Measurements from ENCODE around the gene HDAC10.
"Not testable (repeated sequence)": the region's sequence is repeated elsewhere in the genome, so short reads cannot be mapped to it uniquely, and the experiment has no call there.

Gene HDAC10

DNA sequence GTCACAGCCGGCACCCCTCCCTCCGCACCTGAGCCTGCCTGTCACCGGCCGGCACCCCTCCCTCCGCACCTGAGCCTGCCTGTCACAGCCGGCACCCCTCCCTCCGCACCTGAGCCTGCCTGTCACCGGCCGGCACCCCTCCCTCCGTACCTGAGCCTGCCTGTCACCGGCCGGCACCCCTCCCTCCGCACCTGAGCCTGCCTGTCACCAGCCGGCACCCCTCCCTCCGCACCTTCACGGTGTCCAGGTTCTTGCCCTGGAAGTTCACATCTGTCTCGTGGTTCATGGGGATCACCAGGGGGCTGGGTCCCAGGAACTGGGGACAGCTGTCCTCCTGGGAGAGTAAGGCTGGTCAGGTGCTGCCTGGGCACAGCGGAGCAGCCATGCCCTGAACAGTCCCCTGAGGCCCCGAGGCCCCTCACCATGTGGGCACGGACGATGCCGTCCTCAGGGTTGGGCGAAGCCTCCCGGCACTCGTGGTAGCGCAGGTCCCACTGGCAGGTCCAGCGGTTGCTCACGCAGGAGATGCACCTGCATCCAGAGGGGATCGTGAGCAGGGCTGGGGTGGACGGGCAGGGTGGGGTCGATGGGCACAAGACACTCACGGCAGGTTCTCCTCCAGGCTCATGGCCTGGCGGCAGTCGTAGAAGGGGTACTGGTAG is 34.6 kb upstream of the HDAC10 start:
- no peak for DNase-seq

DNA sequence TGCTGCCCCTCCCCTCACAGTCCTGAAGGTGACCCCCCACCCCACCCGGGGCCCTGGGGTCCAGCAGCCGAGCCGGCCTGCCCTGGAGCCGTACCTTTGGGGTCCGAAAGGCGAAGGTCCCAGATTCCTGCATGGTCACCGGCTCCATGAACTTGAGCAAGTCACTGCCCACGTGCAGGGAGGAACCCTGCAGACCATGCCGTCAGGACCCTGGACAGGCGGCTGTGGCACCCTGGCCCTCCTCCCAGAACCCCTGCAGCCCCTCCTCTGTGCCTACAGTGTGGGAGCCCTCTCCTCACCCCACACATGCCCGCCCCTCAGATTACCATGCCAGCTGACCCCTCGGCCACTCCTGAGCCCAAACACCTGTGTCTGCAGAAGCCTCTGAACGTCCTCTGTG is 33.4 kb upstream of the HDAC10 start:
- DNase-seq: no peak

DNA sequence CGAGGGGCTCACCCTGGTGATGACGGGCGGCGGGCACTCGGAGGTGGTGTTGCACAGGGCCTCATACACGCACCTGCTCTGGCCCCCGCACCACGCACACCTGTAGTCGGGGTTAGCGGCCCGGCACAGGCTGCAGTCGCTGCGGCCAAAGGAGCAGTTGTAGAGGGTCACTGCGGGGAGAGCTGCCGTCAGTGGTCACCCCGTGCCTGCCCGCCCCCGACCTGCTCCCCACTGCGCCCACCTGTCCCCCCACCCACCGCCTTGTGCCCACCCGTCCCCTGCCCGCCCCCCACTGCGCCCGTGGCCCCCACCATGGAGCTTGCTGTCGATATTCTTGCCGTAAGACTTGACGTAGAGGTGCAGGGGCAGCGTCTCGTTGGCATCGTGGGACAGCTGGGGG is 32.8 kb upstream of the HDAC10 start:
- no peak for DNase-seq

DNA sequence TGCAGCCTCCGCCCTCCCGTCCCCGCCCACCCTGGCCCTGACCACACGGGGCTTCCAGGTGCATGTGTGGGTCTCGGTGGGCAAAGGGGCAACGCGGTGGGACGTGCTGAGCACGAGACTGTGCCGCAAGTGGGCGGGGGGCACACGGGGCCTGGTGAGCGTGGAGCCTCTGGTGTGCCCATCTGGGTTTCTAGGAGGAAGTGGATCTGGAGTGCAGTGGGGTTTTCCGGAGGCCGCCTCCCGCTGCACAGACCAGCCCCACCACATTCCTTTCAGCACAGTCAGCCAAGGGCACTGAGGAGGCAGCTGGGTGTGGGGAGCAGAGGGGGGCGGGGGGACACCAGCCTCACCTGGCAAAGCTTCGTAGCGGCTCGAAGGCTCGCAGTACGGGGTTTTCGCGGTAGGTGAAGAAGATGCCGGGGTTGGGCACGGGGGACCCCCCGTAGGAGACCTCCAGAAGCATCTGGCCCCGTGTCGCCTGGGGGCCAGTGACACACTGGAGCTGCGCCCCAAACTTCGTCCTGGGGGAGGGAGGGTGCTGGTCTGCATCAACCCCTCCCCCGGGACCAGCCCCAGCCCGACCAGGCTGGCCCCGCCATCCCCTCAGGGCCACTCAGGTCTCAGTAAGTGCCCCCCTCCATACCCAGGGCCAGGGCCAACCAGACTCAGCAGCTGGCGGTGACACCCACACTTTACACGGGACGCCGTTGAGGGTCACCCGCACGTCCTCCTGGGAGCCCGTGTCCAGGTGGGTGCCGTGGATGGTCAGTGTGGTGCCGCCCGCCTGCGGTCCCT is 31.5 kb upstream of the HDAC10 start:
- no peak for DNase-seq

GRCh38 chr22:50281957-50282356 is 30.9 kb upstream of the HDAC10 start:
- no peak for DNase-seq

- no peak for DNase-seq
Observed at GRCh38 chr22:50281384-50281760, 30.3 kb upstream of the HDAC10 start.

- no peak for DNase-seq
Observed at GRCh38 chr22:50280708-50281383, 29.8 kb upstream of the HDAC10 start.

DNA sequence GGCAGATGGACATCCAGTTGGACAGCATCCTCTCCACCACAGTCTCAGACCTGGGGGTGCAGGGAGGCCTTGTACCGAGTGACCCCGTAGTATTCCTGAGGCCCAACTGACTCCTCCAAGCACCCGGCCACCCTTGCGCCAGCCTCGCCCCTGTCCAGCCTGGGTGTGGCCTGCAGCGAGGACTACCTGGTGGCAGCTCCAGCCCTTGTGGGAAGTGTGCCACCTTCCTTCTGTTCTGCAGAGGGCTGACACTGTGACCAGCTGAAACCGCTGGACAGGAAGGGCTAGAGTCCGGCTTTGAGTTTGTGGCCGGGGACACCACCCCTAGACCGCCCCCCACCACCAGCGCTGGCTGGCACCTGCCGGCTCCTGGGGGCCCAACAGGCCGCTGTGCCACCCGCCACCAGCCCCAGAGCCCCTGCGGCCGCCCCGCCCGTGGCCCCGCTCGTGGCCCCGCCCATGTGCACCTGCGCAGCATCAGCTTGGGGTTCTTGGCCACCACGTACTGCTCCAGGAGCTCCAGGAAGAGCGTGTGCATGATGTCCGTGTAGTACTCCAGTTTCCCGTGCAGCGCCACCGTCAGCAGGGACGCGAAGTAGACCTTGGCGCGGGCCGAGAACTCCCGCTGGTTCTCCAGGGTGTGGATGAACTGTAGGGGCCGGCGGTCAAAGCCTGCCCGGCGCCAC is 29.1 kb upstream of the HDAC10 start:
- no peak for DNase-seq

GRCh38 chr22:50278956-50279619 is 28.0 kb upstream of the HDAC10 start:
- no peak for DNase-seq

DNA sequence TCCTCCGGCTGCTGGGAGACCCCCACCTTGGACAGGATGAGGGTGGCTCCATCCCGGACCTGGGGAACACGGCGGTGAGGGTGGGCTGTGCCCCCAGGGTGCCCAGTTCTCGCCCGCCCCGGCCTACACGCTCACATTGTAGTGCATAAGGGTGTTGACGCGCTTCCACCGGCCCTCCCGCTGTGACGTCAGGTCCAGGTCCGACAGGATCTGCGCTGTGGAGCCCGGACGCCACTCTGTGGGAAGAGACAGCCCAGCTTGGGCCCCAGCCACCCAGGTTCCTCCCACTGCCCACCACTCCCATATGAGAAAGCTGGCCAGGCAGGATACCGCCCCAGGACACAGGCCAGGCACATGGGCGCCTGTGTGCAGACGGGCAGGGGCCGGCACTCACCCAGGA is 27.4 kb upstream of the HDAC10 start:
- DNase-seq: no peak

DNA sequence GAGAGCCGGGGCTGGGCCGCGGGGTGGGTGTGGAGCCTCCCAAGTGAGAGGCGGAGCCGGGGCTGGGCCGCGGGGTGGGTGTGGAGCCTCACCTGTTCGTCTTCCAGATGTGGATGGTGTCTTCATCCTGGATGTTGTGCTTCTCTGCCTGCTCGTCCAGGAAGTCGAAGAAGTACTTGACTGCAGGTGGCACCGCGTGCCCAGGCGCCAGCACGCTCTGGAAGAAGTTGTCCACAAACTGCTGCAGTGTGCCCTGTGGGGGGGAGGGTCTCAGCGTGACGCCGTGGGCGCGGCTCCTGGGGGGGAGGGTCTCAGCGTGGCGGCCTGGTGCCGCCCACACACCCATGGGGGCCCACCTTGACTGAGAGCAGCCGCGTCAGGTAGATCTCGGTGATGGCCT is 26.7 kb upstream of the HDAC10 start:
- no peak for DNase-seq

- DNase-seq: no peak
Observed at GRCh38 chr22:50276143-50276542, 25.1 kb upstream of the HDAC10 start.

GRCh38 chr22:50275181-50276055 is 24.4 kb upstream of the HDAC10 start:
- no peak for DNase-seq

DNA sequence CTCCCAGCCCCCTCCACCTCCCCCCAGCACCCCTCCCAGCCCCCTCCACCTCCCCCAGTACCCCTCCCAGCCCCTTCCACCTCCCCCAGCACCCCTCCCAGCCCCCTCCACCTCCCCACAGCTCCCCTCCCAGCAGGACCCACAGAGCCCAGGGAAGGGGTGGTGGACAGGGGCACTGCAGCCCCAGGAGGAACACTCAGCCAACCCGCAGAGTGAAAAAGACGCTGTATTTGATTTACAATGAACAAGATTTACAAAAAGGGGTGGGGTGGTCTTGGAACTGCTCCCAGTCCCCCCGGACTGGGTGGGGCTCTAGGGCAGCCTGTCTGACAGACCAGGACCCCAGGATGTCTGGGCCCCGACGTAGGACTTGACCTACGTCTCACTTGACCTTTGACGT is 23.7 kb upstream of the HDAC10 start:
- no peak for DNase-seq

- no peak for DNase-seq
Observed at GRCh38 chr22:50274311-50274710, 23.2 kb upstream of the HDAC10 start.

DNA sequence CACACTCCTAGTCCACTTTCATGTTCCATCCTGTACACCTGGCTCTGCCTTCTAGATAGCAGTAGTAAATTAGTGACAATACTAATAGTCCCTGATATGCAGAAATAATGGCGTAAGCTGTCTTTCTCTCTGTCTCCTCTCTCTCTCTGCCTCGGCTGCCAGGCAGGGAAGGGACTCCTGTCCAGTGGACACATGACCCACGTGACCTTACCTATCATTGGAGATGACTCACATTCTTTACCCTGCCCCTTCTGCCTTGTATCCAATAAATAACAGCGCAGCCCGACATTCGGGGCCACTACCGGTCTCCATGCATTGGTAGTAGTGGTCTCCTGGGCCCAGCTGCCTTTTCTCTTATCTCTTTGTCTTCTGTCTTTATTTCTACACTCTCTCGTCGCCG is 22.7 kb upstream of the HDAC10 start:
- not testable (repeated sequence) for DNase-seq

GRCh38 chr22:50273352-50273751 is 22.3 kb upstream of the HDAC10 start:
- not testable (repeated sequence) for DNase-seq

GRCh38 chr22:50272044-50272802 is 21.2 kb upstream of the HDAC10 start:
- no peak for DNase-seq

DNA sequence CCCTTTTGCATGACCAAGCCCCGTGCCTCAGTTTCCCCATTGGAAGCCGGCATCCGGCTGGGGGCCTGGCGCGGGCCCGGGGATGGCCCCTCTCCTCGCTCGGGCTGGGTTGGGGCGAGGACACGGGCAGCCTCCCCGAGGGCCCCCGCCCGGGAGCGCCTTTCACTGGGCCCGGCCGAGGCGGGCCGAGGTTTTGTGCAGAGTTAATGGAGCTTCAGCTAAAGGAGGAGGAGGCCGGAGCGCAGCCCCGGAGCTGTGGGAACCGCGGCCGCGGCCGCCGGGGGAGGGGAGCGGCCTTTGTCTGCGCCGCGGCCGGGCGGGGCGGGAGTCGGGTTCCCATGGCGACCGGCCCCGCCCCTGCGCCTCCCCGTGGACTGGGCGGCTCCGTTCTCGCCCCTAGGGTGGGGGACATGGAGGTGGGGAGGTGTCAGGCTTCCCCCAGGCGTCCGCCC is 20.5 kb upstream of the HDAC10 start:
- DNase-seq: peak; percentile 76

- no peak for DNase-seq
Observed at GRCh38 chr22:50270666-50271394, 19.8 kb upstream of the HDAC10 start.

Data from NCI-H748 treated with DMSO at 0.1 percent for 48 hours (cell line).